ENCODE measurements around the gene COG2. TPM values are rescaled to one million over a fixed set of nuclear protein-coding genes. Genes with fewer than 3 reads are reported as not detected.
A peak's percentile ranks its signal among the peaks of the same experiment; 100 is the strongest.

Gene COG2
- total RNA-seq, 4 donors from 2014 or later: 17.2 to 25.2 (median 22.9) TPM

DNA sequence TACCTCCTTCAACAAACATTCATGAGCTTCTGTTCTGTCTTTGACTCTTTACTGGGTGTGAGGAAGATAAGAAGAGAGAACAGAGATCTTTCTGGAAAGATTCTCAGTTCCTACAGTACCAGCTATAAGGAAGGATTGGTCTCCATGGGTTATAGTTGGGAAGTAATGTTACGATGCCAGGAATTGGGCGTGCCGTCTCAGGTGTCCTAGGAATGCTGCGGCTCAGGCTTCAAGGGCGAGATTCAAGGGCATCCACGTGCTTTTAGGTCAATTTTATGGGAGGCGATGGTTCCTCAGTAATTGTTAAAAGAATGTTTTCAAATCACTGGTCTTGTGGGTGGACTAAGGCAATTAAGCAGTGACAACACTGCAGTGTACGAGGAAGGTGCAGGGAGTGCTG lies 27.3 kb downstream of the COG2 start:
- TF ChIP-seq, protein P1, sequence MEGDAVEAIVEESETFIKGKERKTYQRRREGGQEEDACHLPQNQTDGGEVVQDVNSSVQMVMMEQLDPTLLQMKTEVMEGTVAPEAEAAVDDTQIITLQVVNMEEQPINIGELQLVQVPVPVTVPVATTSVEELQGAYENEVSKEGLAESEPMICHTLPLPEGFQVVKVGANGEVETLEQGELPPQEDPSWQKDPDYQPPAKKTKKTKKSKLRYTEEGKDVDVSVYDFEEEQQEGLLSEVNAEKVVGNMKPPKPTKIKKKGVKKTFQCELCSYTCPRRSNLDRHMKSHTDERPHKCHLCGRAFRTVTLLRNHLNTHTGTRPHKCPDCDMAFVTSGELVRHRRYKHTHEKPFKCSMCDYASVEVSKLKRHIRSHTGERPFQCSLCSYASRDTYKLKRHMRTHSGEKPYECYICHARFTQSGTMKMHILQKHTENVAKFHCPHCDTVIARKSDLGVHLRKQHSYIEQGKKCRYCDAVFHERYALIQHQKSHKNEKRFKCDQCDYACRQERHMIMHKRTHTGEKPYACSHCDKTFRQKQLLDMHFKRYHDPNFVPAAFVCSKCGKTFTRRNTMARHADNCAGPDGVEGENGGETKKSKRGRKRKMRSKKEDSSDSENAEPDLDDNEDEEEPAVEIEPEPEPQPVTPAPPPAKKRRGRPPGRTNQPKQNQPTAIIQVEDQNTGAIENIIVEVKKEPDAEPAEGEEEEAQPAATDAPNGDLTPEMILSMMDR (IDR thresholded peaks at IDR 0.05): no peak
- DNase-seq (ENCODE audit: low spot score) (no peak), ATAC-seq (ENCODE audit: low FRiP score) (no peak)

DNA sequence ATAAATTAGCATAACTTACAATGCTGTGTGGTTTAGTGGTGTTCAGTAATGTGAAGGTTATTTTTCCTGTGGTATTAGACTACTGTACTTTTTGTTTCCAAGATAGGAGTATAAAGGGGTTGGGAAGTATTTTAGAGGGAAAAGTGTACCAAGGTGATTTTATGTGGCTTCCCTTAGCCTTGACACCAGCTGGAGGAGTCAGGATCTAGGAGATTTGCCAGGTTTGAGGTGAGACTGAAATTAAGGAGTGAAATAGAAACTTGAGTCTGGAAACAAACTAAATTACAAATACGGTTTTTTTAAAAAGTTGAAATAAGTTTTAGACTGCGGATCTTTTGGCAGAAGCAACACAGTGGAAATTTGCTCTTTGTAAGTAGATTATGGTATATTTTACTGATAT lies 32.3 kb downstream of the COG2 start:
- no peak for ATAC-seq (ENCODE audit: low FRiP score)
- TF ChIP-seq, protein P1 (IDR thresholded peaks at IDR 0.05): no peak
- DNase-seq (ENCODE audit: low spot score): no peak

DNA sequence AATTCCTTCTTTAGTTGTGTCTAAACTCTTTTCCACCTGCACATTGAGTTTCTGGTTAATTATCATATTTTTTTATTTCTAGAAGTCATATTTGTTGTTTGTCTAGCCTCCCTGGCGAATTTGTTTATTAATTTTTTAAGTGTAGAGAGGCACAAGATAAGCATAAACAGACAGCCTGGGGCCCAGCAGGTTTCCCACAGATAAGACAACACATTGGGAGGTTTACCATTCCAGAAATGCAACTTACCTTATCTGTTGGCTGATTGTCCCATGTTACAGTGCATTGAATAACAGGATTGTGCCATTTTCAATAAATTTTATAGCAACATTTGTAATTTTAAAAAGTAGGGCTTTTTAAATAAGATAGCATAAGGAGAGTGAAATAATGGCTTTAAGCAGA lies 34.9 kb downstream of the COG2 start:
- ATAC-seq (ENCODE audit: low FRiP score) (no peak), DNase-seq (ENCODE audit: low spot score) (no peak)
- TF ChIP-seq, protein P1 (IDR thresholded peaks at IDR 0.05): no peak

DNA sequence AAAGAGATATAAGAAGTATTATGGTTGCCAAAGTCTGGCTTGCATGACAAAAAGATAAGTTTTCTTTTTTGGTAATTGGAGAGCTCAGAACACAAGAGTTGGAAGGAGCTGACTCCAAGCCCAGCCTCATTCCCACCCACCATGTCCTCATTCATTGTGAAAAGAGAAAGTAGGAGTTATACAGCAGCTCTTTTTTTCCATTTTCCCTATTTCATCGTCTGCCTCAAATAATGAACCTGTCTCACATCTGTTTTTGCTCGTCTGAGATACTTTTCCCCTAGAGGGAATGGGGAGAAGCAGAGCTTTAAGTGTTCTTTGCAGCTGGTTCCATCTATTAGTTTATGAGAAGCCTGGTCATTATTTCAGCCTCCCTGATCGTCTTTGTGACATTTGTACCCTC lies 36.9 kb downstream of the COG2 start:
- DNase-seq (ENCODE audit: low spot score) (no peak), ATAC-seq (ENCODE audit: low FRiP score) (no peak)
- TF ChIP-seq, protein P1 (IDR thresholded peaks at IDR 0.05): no peak

DNA sequence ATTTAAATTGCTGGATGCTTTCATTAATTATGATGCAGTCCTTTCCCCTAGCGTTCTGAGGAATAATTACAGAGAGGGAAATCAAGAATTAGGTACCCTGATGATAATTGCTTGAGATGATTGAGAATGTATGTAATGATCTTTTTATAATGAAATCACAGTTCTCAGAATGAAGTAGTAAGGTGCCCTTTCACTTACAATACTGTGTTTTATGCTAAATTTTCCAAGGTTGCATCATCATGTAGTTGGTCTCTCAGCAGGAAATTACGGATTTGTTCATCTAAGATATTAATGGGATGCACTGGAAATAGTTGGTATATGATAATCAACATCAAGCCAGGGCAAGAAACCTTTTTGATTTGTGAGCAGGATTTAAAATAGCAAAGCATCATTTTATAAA lies 37.5 kb downstream of the COG2 start:
- DNase-seq (ENCODE audit: low spot score) (no peak), ATAC-seq (ENCODE audit: low FRiP score) (no peak)
- TF ChIP-seq, protein P1 (IDR thresholded peaks at IDR 0.05): no peak

DNA sequence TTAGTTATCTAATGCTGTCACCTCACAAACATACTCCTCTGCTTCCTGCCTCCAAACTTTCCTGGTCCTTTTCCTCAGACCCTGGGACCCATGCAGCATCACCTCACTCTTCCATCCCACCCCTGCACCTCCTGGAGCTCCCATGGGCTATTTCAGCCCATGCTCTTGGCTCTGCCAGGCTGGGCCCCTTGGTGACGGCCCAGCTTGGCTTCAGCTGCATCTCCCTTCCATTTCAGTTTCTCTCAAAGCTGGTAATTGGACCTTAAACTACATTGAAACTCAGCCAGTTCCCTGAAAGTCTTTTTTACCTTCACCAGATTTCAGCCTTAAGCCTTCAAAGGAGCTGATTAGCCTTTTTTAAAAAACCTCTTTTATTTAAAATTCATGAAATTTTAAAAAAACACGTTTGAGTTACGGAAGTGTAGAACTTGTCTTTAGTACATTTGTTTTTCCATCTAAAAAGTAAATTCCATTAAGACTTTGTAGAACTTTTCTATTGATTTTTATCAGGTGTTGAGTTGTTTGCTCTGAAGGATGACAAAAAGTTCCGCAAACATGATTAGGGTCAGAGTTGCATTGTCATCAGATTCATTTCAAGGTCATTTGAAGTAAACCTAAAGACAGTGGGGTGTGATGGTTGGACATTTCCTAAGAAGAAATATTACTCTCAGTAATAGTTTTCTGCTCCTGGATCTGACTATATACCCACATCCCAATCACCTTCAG lies 38.2 kb downstream of the COG2 start:
- no peak for ATAC-seq (ENCODE audit: low FRiP score)
- TF ChIP-seq, protein P1 (IDR thresholded peaks at IDR 0.05): no peak

DNA sequence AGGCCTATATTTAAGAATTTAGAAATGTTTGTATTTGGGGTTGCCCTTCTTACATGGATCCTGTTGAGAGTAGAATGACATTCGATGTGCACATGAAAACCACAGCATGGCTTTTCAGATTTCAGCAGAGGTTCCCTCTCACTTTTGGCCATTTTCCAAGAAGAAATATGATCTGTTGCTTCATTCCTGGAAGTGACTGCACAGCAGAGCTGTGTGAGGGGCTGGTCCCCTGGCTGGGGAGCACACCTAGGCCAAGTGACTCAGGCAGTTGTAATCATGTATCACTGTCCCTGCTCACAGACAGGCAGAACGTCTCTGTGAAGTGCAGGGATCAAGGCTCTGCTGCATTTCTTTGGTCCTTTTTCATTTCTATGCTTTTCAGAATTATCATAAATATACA lies 39.3 kb downstream of the COG2 start:
- DNase-seq (ENCODE audit: low spot score): no peak
- peak; percentile 80 for ATAC-seq (ENCODE audit: low FRiP score)
- TF ChIP-seq, protein P1 (IDR thresholded peaks at IDR 0.05): no peak

More for the DNA sequence above, 38.2 kb downstream of the COG2 start:
- DNase-seq (ENCODE audit: low spot score): no peak

Data from omental fat pad (tissue), 4 donors.